SU-DHL-6 (cell line): ENCODE measurements around the gene CYBRD1.

Source experiments
- CTCF ChIP-seq: fragments of 200-600 bp; sonication (generic); IDR thresholded peaks from one replicate; pipeline ENCODE4 v1.5.1; 2017; ENCODE audit warnings: antibody characterized with exemption, mild to moderate bottlenecking, low read length, moderate library complexity; ENCODE audit not compliant: insufficient read depth, poor library complexity, severe bottlenecking
- EZH2phosphoT487 ChIP-seq: fragments of 200-600 bp; sonication (generic), shearing (Covaris generic); conservative IDR thresholded peaks from 2 replicates; pipeline ENCODE4 v1.6.1; 2018; ENCODE audit warnings: mild to moderate bottlenecking, antibody characterized with exemption, low read length, moderate library complexity, mixed read lengths

- TF ChIP-seq EZH2phosphoT487 (no peak), CTCF (no peak)
Observed at GRCh38 chr2:171540437-171540836, 18.2 kb downstream of the CYBRD1 start.
